ENCODE data around the gene SHOC2. TPM values are rescaled to one million over a fixed set of nuclear protein-coding genes. Genes with fewer than 3 reads are reported as not detected.
A peak's percentile ranks its signal among the peaks of the same experiment; 100 is the strongest.

Gene SHOC2
- polyA plus RNA-seq (ENCODE audit: insufficient read depth in 1 of 5, insufficient read length in 5 of 5, low replicate concordance in 1 of 5): 10 to 100 TPM; 29.4 to 43.0 (median 35.9) TPM
- long read RNA-seq, donor 1, transcript SHOC2-207 (2 exons, 325 nt): major isoform, 5 of 19 reads
- long read RNA-seq, donor 1, partial matches to known transcripts: 11 of 19 reads
- long read RNA-seq, donor 1, other reads (novel, unspliced or antisense): 0 of 19 reads
- long read RNA-seq, donor 2, transcript SHOC2-202 (9 exons, 3,943 nt): major isoform, 6 of 6 reads
- long read RNA-seq, donor 2, partial matches to known transcripts: 0 of 6 reads
- long read RNA-seq, donor 2, other reads (novel, unspliced or antisense): 0 of 6 reads
- long read RNA-seq, donor 3, partial matches to known transcripts: 9 of 14 reads
- long read RNA-seq, donor 3, other reads (novel, unspliced or antisense): 0 of 14 reads
- long read RNA-seq, donor 4, partial matches to known transcripts: 7 of 9 reads
- long read RNA-seq, donor 4, other reads (novel, unspliced or antisense): 0 of 9 reads
- long read RNA-seq, donor 5, transcript SHOC2-202 (9 exons, 3,943 nt): major isoform, 7 of 34 reads
- long read RNA-seq, donor 5, partial matches to known transcripts: 26 of 34 reads
- long read RNA-seq, donor 5, other reads (novel, unspliced or antisense): 0 of 34 reads
- long read RNA-seq, donor 6, partial matches to known transcripts: 8 of 11 reads
- long read RNA-seq, donor 6, other reads (novel, unspliced or antisense): 0 of 11 reads
- long read RNA-seq, donor 7, transcript SHOC2-202 (9 exons, 3,943 nt): major isoform, 9 of 20 reads
- long read RNA-seq, donor 7, partial matches to known transcripts: 11 of 20 reads
- long read RNA-seq, donor 7, other reads (novel, unspliced or antisense): 0 of 20 reads
- long read RNA-seq, donor 8, partial matches to known transcripts: 7 of 9 reads
- long read RNA-seq, donor 8, other reads (novel, unspliced or antisense): 0 of 9 reads

DNA sequence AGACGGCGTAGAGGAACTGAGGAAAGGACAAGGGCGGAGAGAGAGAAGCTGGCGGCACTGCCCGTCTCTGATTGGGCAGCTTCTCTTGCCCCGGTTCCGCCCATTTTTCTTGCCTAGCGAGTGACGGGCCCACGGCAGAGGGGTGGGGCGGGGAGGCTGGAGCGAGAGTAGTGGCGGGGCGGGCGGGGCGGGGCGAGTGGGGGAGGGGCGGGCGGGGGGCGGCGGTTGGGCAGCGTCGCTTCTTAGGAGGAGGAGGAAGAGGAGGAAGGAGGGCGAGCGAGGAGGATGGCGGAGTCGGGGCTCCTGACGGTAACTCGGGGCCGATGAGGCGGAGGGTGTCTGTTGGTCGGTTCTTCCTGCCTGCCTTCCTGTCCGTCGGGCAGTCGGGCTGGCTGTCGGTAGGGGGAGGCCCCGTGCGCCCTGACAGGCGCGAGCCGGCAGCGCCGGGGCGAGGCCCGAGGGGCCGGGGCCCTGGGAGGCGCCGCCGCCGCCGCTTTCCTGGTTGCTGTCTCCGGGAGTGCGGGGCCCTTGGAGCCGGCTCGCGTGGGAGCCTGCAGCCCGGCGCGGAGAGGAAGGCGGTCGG, at the start of gene SHOC2:
Gene SHOC2, plus strand, starts transcription at position 256 of the 583 bp plus-strand sequence. CDS start 44,755 bp downstream, outside the sequence.
- no peak for DNase-seq

DNA sequence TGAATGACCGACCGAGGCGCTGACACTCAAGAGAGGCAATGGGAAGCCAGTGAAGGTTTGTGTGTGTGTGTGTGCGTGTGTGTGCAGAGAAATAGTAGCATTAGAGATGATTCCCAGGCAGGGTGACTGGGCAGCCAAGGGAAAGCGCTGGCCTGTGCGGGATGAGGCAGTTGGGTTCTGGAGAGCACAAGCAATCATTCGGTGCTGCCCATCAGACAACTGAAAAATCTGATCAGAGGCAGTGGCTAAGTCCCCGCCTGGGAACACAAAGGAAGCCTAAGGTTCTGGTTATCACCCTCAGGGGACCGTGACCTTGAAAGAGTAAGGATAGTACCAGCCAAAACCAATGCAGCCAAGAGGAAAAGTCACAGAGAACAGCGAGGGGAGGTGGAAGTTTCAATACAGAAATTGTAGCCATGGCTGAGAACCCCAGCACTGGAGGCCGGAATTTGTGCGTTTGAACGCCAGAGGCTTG, 48.5 kb upstream of the SHOC2 start:
- DNase-seq: no peak

DNA sequence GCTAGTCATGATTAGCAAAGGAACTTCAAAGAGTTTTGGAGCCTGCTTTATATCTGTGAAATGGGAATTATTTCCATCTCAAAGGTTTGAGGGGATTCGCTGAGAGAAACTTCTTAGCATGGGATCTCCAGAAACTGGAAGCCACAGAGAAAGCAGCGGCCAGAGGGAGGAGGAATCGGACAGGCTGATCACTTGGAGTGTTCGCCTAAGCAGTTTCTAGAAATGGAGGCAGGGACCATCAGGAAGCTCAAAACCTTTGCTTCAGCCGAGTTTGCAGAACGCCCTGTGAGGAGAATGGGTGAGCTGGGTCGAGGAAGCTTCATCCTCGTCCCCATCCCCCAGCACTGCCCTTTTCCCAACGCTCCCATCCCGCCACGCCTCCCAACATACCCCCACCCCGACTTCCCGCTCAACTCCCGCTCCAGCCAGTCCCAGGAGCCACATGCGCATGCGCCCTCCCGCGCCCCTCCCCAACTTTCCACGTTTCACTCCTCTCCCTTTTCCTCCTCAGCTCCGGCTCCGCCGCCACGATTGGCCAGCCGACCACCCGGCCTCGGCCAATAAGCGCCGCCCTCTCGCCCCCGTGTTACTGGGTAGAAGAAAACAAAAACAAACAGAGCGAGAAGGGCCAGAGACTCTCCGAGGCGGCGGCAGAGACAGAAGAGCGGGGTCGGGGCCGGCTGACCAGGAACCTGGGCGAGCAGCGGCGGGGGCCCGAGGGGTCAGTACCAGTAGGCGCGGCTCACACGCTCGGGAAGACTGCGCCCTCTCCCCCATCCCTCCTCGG, 47.9 kb upstream of the SHOC2 start, which contains the start of gene PDCD4:
Gene PDCD4, plus strand, starts transcription at position 631 of the 787 bp plus-strand sequence. CDS start 4,100 bp downstream, outside the sequence.
- DNase-seq: peak; percentile 99 to 100

DNA sequence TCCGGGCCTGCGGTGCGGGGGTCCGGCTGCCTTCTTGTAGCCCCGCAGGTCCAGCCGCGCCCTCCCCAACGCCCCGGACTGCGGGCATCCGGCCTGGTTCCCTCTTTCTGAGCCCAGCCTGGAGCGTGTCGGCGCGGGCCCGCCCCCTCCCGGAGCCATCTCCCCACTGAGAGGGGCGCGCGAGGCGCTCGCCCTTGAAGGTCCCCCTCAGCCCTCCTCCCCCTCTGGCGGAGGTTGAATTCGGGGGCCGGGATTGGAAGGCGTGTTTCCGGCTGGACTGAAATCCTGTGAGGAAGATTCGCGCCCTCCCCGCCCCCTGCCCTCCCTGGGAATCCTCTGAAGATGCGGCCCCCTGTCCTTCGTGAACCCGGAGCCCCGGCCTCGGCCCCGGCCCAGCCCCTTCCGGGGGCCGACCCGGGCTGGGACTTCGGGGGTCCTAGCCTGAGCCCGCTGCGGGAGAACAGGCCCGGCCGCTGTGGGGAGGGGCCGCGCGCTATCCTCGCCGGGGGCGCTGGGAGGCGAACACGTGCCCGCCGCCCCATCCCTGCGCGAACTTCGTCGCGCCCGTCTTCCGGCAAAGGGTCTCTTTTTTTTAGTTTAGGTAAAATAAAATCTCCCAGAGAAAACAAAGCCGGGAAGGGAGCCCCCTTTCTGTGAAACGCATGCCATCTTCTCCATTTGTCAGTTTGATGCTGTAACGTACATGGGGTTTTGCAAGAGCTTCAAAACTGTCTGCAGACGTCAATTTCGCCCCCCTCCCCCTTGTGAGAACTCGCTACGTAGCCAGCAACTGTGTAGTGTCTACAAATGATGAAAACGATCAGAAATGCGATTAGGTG, 47.0 kb upstream of the SHOC2 start:
- peak; percentile 87 to 89 for DNase-seq

DNA sequence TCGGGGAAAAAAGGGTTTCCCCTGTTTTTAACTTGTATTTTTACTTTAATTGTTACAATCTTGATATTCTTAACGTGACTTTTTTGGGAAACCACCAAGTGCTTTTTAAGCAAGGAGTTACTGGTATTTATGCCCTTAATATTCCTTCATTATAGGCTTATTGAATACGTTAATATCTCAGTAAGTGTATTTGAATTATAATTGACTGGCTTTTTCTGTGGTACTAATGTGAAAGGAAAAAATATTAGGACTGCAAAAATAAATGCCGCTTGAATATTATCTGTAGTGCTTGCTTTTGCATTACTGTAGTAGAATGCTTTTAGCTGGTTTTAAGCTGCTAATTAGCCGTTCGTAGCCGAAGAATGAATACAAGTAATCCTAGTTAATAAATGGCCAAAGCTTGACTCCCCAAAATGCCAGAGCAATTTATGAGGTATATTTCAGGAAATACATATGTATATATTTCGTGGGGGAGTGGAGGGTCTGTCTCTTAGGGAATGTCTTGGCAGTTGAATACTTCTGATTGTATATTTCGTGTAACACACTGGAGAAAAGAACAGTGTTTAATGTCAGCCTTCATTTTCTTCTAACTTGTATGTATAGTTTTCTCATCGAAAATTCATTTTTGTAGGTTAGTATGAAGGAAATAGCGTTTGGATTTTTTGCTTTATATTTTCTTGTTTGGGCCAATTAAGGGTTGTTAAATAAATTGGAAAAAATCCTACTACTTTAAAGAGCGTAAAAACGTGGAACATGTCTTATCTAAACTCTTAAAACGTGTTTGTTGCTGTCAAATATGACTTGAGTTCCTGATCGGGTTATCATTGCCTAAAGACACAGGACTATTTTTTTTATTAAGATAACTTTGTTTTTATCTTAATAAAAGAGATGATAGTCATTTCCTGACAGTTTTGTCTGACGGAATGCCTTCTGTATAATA, 46.1 kb upstream of the SHOC2 start:
- DNase-seq: peak; percentile 31 to 36

DNA sequence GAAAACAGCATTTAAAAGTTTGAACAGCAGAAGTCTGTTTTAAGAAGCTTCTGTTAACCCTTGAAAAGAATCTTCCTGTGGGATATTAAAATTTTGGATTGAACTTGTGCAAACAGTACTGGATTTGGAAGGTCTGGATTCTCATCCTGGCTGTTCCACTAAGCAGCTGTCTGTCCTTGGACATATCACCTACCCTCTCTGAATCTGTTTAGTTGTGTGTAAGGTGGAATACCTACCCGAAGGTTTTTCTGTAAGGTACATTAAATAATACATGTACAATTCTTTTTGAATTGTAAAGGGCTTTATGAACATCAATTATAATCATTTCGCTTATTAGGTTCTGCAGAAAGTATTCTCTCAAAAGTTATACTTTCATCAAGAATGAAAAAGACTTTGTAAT, 45.5 kb upstream of the SHOC2 start:
- no peak for DNase-seq

DNA sequence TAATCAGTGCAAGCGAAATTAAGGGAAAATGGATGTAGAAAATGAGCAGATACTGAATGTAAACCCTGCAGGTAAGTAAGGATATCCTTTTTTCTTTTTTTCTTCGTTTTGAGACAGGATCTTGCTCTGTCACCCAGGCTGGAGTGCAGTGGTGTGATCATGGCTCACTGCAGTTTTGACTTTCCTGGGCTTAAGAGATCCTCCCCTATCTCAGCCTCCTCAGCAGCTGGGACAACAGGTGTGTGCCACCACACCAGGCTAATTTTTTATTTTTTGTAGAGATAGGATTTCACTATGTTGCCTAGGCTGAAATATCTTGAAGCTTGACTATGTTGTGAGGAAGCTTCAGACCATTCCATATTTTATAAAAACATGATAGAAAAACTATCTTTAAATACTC, 43.4 kb upstream of the SHOC2 start:
- DNase-seq: no peak

DNA sequence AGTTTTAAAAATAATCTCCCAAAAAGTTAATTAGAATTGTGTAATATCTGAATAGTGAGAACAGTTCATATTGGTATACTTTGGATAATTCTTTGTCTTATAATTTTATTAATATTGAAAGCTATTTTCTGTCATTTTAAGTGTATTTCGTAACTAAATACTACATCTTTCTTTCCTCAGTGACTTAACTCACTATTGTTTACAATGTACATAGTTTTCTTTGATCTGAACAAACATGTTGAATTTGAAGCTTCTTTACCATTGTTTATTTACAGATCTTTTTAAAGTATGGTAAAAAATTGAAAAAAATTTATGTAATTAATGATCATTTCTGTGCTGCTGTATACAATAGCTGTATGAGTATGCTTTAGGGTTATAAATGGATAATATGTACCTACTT, 42.6 kb upstream of the SHOC2 start:
- DNase-seq: no peak

DNA sequence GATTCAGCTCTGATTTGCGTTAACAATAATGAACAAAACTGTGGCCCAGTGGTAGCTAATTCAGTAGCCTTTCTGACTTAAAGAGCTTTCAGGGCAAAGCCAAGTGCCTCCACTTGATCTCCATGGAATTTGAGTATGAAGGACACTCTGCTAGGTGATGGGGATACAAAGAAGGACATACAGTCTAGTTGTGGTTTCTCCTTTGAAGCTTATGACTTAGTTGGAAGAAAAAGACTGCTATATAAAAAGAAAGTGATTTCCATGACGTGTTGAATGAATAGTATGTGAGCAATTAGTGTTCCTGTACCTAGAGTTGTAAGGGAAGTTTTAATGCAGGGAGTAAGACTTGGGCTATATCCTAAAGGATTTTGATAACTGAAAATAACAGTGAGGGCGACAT, 39.4 kb upstream of the SHOC2 start:
- no peak for DNase-seq

DNA sequence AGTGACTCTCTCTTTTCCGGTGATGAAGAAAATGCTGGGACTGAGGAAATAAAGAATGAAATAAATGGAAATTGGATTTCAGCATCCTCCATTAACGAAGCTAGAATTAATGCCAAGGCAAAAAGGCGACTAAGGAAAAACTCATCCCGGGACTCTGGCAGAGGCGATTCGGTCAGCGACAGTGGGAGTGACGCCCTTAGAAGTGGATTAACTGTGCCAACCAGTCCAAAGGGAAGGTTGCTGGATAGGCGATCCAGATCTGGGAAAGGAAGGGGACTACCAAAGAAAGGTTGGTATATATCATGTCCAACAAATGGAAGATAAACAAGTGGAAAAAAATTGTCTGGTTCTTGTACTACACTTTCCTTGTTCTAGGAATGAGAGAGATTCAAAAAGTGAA, 38.2 kb upstream of the SHOC2 start:
- DNase-seq: no peak

DNA sequence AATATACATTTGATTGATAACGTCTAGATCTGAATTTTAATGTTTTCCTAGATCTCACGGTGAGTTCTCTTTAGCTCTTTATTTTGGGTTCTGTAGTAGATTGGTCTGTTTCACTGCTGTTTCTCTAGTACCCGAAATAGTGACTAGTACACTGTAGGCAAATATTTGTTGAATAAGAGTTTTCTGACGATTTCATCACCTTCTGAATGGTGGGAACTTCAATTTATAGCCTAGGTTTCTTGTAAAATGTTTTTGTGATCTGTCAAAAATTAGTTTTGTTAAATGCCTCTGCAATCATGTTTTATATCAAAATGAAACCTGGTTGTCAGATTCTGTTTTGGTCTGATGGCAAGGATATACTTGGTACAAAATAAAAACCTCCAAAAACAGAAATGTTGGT, 37.5 kb upstream of the SHOC2 start:
- no peak for DNase-seq

DNA sequence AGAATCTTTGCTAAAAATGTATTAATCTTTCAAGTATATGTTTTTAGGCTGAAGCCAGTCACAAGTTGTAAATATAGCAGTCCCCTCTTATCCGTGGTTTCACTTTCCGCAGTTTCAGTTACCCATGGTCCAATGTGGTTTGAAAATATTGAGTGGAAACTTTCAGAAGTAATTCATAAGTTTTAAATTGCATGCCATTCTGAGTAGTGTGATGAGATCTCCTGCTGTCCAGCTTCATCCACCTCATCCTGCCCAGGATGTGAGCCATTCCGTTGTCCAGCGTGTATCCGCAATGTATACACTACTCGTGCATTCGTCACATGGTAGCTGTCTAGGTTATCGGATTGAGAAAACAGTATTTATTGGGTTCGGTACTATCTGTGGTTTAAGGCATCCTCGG, 35.5 kb upstream of the SHOC2 start:
- no peak for DNase-seq

DNA sequence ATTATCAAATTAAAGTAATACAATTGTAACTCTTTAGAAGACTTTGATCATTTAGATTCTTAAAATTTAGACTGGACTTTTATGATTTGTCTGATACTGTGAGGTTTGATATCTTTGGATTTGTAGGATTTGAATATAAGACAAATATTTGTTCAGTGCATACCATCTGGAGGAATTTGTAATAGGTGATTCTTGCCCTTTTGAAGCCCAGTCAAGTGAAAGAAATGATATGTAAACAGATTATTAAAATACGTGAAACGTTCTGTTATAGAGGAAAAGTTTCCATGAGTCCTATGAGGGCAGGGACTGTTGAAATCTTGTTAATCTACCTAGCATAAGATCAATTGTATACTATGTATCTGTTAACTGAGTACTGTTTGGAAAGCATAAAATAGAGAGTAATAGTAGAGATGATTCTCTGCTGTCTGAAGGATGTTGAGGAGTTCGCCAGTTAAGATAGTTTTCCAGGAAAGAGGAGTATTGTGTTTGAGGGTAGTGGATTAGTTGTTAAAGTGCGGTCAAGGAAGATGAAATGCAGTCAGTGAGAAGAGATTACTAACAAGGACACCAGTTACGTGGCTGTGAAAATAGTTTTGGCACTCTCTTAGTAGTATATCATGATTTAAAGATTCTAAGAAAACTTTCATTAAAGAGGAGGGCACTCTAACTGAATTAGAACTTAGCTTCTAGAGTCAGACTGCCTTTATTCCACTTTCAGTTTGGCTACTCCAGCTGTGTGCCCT, 33.3 kb upstream of the SHOC2 start:
- no peak for DNase-seq

DNA sequence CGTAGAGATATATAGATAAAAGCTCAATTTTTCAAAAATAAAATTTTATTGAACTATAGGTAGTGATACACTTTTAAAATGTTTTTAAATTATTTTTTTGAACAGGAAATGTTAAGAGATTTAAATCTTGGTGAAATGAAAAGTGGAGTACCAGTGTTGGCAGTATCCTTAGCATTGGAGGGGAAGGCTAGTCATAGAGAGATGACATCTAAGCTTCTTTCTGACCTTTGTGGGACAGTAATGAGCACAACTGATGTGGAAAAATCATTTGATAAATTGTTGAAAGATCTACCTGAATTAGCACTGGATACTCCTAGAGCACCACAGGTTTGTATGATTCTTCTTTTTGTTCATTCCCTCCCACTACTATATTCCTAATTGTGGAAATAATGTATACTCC, 31.8 kb upstream of the SHOC2 start:
- no peak for DNase-seq

DNA sequence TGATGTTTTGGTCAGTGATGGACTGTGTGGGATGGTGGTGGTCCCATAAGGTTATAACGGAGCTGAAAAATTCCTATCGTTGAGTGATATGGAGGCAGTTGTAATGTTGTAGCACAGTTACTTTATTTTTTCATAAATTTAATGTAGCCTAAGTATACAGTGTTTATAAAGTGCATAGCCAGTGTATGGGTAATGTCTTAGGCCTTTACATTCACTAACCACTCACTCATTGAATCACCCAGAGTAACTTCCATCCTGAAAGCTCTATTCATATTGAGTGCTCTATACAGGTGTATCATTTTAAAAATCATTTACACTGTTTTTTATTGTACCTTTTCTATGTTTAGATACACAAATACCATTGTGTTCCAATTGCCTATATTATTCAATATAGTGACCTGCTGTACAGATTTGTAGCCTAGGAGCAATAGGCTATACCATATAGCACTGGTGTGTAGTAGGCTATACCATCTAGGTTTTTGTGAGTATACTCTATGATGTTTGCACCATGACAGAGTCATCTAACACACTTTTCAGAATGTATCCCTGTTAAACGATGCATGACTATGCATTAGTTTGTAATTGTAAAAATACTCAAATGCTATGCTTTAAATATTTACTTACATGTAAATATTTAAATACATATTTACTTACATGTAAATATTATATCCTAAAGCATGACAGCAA, 26.7 kb upstream of the SHOC2 start:
- no peak for DNase-seq

DNA sequence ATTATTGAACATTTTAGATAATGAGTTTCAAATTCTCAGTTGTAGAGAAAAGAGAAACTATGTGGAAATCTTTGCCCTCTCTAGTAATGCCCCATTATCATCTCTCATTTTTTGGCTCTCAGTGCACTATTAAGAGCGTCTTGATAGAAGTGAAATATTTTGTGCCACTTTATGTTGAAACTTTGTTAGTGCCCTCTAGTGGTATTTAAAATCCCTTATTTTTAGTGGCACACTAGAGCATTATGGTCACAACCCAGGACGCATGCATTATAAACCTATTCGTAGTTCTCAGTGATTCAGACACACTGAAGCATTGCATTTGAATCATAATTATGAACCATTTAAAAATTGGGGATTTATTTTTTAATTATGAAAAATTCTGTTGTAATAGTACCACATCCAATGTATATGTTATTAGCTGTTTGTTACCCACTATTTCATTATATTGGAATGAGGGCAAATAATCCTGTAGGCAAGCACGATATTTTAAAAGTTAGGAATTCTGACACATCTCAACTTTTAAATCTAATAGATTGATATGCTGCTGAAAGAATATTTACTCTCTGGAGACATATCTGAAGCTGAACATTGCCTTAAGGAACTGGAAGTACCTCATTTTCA, 25.7 kb upstream of the SHOC2 start:
- DNase-seq: peak; percentile 33 to 39

DNA sequence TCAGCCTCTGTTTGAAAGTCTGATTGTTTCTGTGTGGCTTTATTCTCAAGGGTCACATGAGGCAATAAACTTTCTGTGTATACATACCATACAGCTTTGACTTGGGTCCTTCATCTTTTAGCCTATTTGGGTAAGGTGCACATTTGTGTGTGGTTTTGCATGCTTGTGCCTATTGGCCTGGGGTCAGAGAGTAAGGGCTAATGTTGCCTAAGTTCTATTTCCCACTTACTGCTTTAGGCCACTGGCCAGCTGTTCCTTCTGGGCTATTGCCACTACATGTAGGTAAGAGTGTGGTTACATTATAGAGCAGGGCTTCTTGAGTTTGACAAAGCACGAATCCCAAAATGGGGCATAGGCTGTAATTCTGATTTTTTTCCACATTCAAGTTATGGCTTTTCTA, 22.2 kb upstream of the SHOC2 start:
- DNase-seq: no peak

Measured in right lung (tissue), 10 donors.